GM18909 (cell line): ENCODE data around the gene KIF21A.

ENCODE experiments used
- ATAC-seq: cut with Tn5 transposase; IDR thresholded peaks from one replicate; pipeline ENCODE4 v1.9.1; 2021; ENCODE audit warnings: mild to moderate bottlenecking; ENCODE audit not compliant: unreplicated experiment, poor library complexity

KIF21A gene

GRCh38 chr12:39431797-39432196 is 11.1 kb downstream of the KIF21A start:
- no peak for ATAC-seq

GRCh38 chr12:39431002-39431796 is 11.7 kb downstream of the KIF21A start:
- ATAC-seq: no peak

DNA sequence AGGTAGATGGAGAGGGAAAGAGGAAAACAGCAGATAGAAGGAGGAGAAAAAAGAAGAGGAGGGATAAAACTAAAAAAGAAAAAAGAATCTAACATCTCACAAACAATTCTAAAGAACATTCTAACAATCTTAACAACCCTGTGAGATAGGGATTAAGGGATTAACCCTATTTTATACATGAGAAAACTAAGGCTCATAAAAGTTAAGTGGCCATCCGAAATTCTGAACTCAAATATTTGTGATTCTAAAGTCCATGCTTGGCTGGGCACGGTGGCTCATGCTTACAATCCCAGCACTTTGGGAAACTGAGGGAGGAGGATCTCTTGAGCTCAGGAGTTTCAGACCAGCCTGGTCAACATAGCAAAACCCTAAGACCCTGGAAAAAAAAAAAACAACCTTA is 13.1 kb downstream of the KIF21A start:
- ATAC-seq: no peak

DNA sequence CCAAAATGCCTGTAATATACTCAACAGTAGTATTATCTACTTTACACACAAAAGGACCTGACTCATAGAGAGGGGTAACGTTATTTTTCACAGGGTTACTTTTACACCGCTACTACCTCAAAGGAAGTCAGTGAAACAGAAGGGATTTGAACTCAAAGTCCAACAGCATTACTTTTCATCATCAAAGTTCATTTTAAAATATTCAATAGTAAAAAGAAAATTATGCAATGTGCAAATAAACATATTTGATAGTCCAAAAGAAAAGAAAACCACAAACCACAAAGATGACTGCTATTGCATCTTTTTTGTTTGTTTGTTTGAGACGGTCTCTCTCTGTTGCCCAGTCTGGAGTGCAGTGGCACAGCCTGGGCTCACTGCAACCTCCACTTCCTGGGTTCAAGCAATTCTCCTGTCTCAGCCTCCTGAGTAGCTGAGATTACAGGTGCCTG is 15.5 kb downstream of the KIF21A start:
- ATAC-seq: no peak

- ATAC-seq: no peak
Observed at GRCh38 chr12:39426636-39427240, 16.2 kb downstream of the KIF21A start.

GRCh38 chr12:39420043-39420442 is 22.9 kb downstream of the KIF21A start:
- ATAC-seq: no peak

DNA sequence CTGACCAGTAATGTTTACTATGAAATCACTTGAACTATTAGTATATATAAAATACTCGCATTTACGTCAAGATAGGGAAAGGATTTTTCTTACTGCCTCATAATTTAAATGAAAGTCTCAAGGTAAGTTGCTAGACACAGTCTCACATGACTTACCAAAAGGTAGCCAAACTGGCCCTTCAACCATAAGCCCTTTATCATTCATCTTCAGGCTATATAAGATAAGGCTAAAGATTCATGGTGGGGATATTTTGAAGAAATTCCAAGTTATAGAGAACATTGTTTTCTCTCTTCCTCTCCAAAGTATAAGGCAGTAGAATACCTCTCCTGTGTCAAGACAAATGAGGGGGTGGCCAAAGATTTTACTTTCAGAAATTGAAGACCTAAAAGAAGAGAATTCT is 23.4 kb downstream of the KIF21A start:
- ATAC-seq: no peak

- ATAC-seq: no peak
Observed at GRCh38 chr12:39417916-39418315, 25.0 kb downstream of the KIF21A start.

DNA sequence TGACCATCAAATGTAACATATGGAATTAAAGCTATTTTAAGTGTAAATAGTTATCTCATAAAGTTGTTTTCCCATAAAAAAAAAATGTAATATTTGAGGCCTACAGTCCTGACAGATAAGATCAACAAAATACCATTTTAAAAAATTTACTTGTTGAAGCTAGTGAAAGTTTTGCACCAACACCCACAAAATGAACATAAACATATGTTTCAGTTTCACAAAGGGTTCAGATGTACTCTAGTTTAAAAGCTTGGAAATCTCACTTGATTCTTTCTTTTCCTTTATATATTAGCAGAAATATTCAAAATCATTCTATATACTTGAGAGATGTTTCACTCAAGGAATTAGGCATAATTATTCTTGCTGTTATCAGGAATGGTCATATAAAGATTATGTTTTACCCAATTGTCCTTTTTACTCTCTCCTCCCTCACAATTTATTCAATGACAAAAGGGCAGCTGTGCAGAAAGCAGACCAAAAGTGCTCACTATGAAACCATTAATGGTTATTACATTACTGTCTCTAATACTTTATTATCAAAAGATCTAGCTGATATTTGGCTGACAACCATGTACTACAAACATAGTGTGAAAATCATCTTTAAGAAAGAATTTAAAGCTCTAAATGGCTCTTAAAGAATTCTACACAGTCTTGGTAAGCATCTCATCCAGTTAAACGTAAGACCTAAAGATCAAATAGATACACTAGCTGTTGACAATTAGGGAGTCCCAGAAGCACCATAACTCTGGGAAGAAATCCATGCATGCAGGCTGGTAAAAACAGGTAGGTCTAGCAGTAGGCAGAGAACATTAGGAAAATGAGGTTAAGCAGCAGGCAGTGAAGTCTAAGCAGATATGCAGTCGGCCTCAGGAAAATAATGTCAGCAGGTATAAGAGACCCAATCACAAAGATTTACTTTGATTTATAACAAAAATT is 28.8 kb downstream of the KIF21A start:
- no peak for ATAC-seq

GRCh38 chr12:39412210-39412609 is 30.7 kb downstream of the KIF21A start:
- ATAC-seq: no peak

DNA sequence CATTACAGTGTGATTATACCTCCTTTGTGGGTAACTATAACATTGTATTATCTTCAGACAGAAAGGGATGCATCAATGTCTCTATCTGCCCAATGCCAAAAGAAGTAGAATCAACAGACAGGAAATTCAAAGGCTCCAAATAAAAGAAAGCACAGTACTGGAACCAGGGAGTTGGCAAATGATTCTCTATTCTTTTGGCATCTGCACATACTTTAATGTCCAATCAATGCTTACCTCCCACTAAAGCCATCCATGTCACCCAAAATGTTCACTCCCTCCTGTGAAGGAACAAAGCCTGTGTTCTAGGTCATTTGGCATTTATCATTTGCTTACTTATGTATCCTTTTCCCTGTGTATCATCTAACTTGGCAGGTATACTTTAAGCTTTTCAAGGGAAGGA is 36.7 kb downstream of the KIF21A start:
- ATAC-seq: no peak

DNA sequence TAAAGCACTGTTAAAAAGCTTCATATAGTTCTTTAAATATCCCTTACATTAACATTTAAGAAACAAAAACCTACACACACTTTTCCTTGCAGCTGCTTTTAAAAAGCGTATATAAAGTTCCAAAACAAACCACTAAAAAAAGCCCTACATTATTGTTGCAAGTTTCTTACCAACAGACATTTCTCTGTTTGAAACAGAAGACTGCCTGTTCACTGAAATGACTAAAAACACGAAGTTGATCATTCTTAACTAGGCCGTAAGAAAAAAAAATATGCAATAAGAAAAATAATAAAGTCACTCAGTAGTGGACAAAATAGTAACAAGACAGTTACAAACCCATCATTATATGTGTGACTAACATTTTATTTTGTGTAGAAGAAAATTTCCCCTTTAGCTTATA is 37.3 kb downstream of the KIF21A start:
- ATAC-seq: no peak

- no peak for ATAC-seq
Observed at GRCh38 chr12:39404000-39404399, 38.9 kb downstream of the KIF21A start.

GRCh38 chr12:39403376-39403775 is 39.5 kb downstream of the KIF21A start:
- no peak for ATAC-seq

- no peak for ATAC-seq
Observed at GRCh38 chr12:39402922-39403321, 40.0 kb downstream of the KIF21A start.

GRCh38 chr12:39401459-39401858 is 41.5 kb downstream of the KIF21A start:
- ATAC-seq: no peak

- ATAC-seq: no peak
Observed at GRCh38 chr12:39395866-39396265, 47.1 kb downstream of the KIF21A start.

GRCh38 chr12:39393890-39394289 is 49.0 kb downstream of the KIF21A start:
- ATAC-seq: no peak

GRCh38 chr12:39393179-39393578 is 49.7 kb downstream of the KIF21A start:
- ATAC-seq: no peak

GRCh38 chr12:39392154-39392925 is 50.6 kb downstream of the KIF21A start:
- ATAC-seq: no peak
